ENCODE results near the gene SNRPN.
"Not testable (repeated sequence)": the region's sequence is repeated elsewhere in the genome, so short reads cannot be mapped to it uniquely, and the experiment has no call there.

The SNRPN gene

GRCh38 chr15:24954783-24955530, at the start of gene SNRPN, which contains the start of gene SNURF:
TSS of gene SNRPN (plus strand) at chr15:24954987. CDS start at chr15:24974454, 19,467 bp downstream.
TSS of gene SNURF (plus strand) at chr15:24954987. CDS start at chr15:24955049, 62 bp downstream.
- peak; percentile 74 for DNase-seq (ENCODE audit: low read depth)

GRCh38 chr15:24916305-24917009, 38.3 kb upstream of the SNRPN start:
- no peak for DNase-seq (ENCODE audit: low read depth)

DNA sequence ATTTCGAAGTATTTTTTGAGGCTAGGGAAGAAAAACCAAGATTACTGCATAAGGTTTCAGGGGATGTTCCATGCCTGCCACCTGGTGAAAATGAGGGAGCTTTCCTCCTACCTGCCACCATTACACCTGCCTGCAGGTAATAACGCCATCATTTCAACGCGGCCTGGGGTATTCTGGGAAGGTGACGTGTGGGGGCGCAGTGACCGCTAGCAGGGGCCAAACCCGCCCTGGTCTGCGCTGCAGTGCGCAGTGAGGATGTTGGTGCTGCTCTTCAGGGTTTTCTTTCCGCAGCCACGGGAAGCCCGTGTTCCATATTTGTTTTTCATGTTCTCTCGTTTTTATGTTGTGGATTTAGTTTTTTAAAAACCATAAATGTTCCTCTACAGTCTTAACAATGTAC, 37.4 kb upstream of the SNRPN start:
- no peak for DNase-seq (ENCODE audit: low read depth)

- DNase-seq (ENCODE audit: low read depth), result no peak
These were observed 35.3 kb upstream of the SNRPN start for GRCh38 chr15:24919446-24919845.

- not testable (repeated sequence) for DNase-seq (ENCODE audit: low read depth)
These were observed 32.0 kb upstream of the SNRPN start for GRCh38 chr15:24922781-24923180.

DNA sequence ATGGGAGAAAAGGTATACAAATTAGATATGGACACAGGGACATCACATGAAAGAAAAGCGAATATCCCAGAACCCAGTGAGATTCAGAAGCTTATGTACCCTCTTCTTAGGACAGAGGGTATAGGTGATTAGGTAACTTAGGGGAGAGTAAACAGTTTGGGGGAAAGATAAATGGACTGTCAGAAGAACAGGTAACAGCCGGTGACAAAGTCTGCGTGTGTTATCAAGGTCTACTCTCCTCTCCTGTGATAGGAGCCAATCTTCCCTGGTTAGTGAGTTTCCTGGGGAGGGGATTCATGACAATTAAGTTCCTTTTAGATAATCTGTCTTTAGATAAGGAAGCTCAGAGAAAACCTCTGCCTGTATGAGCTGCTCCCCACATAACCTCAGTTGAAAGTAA, 30.6 kb upstream of the SNRPN start:
- DNase-seq (ENCODE audit: low read depth), result no peak

GRCh38 chr15:24924621-24925020, 30.2 kb upstream of the SNRPN start:
- no peak for DNase-seq (ENCODE audit: low read depth)

GRCh38 chr15:24931874-24932732, 22.7 kb upstream of the SNRPN start:
- DNase-seq (ENCODE audit: low read depth), result not testable (repeated sequence)

DNA sequence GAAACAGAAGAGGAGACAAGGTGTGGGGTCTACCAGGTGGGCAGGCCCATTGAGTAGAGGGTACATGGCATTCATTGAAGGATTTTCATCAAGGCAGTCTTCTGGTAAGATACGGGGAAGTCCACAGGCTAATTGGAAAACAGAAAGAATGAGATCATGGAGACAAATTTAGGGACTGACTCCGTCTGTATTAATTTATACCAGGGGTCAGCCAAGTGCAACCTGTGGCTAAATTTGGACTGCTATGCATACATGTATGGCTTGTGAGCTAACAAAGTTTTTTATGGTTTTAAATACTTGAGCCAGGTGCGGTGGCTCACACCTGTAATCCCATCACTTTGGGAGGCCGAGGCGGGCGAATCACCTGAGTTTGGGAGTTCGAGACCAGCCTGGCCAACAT, 21.1 kb upstream of the SNRPN start:
- DNase-seq (ENCODE audit: low read depth), result no peak

DNA sequence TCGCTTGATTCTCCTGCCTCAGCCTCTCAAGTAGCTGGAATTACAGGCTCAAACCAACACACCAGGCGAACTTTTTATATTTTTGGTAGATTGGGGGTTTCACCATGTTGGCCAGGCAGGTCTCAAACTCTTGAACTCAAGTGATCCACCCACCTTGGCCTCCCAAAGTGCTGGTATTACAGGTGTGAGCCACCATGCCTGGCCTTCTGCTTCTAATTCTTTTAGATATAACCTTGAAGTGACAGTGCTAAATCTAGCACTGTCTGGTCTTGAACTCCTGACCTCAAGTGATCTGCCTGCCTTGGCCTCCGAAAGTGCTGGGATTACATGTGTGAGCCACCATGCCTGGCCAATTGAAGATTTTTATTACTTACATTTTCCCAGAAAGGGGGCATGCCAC, 16.6 kb upstream of the SNRPN start:
- not testable (repeated sequence) for DNase-seq (ENCODE audit: low read depth)

DNA sequence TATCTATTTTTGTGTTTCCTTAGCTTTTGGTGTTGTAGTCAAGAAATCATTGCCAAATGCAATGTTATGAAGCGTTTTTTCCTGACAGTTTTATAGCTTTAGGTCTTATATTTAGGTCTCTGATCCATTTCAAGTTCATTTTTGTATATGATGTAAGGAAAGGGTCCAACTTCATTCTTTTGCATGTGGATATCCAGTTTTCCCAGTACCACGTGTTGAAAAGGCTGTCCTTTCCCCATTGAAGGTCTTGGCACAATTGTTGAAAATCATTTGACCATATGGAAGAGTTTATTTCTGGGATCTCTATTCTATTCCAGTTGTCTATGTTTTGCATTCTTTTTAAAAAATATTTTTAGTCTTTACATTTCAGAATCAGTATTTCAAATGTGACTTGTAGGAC, 14.6 kb upstream of the SNRPN start:
- DNase-seq (ENCODE audit: low read depth), result no peak

DNA sequence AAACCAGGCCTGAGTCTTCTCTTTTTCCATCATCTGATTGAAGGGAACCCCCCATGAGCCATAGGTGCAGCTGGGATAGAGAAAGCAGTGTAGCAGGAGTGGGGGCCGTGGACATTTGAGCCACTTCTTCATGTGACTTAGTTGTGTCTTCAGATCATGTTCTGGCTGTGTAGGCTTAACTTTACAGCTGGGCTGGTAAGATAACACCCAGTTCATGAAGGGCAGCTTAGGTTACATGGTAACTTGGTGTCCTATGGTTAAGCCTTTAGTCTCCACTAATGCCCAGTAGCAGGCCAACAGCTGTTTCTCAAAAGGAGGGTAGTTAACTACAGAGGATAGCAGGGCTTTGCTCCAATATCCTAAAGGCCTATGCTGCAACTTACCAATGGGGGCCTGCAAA, 11.4 kb upstream of the SNRPN start:
- DNase-seq (ENCODE audit: low read depth), result no peak

GRCh38 chr15:24944954-24945353, 9.8 kb upstream of the SNRPN start:
- no peak for DNase-seq (ENCODE audit: low read depth)

DNA sequence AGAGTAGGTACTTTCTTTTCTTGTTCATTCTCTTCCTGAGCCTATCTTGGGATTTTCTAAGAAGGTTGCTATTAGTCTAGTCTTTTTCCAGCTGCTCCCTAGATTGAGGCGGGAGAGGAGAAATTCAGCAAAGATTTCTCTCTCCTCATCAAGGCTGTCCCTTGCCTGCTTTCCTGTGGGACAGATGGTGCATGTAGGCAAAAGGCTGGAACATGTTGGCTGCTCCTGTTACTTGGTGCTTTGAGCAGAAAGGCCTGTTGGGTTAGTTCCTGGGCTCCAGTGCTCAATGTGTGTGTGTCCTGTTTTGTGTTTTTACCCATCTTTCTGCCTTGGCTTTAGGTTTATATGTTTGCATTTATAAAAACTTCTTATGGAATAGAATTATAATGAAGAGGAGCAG, 9.1 kb upstream of the SNRPN start:
- DNase-seq (ENCODE audit: low read depth), result no peak

GRCh38 chr15:24948495-24948894, 6.3 kb upstream of the SNRPN start:
- no peak for DNase-seq (ENCODE audit: low read depth)

DNA sequence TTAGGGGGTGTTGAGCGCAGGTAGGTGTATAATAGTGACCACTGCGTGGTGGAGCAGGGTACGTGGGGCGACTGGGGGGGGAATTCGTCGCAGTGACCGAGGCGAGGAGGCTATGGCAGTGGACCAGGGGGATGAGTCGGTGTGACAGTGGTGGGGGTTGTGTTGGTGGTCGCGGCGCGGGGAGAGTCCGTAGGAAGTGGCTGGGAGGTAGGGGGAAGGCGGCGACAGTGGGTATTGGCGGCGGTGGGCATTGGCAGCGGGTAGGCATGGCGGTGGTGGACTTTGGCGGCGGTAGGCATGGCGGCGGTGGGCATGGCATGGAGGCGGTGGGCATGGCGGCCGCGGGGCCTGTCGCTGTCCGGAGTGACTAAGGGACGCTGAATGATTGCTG, 739 bp downstream of the SNRPN start:
- DNase-seq (ENCODE audit: low read depth), result no peak

DNA sequence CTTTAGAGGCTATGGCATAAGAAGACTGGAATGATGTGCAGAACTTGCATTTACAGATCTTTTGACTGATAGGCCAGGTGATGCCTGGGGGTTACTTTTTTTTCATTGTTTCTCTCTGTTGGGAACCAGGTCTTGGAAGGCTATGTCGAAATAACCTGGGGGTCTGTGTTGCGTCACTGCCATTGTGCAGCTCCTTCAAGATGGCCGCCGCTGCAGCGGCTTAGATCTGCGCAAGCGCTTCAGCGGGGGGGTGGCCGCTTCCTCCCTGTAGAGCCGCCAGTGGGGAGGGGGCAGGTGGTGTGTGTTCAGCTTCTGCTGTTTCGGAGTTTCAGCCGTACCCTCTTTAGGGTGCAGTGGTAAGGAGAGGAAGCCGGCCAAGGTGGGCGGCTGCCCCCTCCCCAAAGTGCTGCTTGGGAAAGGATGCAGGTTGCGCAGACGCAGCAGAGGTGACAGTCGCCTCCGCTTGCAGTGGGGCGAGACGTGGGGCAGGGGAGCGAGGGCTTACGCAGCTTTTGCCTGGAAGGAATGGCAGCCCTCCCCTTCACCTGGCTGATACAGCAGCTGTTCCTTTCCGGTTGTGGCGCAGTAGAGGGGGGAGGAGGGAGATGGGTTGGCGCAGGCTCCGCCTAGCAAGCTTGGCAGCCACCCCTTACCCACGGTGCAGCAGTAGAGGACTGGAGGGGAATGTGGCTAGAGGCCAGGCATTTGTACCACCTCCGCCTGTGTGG, 1.5 kb downstream of the SNRPN start:
- DNase-seq (ENCODE audit: low read depth), result peak; percentile 72

- DNase-seq (ENCODE audit: low read depth), result no peak
These were observed 2.9 kb downstream of the SNRPN start for GRCh38 chr15:24957691-24958090.

GRCh38 chr15:24961967-24962366, 7.2 kb downstream of the SNRPN start:
- no peak for DNase-seq (ENCODE audit: low read depth)

DNA sequence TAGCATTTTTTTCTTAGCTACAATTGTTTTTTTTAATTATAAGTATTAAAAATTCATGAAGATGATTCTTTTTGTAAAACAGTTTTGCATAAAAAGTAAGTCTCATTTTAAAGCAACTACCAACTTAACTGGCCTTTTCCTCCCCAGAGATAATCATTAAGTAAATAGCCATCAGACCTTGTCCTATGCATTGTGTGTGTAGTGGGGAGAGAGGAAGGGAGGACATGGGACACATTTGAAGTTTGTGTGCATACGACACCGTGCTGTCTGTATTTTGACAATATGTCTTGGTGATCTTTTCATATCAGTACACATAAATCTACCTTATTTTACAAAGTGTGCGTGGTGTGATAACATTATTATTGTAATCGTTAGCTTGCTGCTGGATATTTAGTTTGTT, 8.1 kb downstream of the SNRPN start:
- no peak for DNase-seq (ENCODE audit: low read depth)

DNA sequence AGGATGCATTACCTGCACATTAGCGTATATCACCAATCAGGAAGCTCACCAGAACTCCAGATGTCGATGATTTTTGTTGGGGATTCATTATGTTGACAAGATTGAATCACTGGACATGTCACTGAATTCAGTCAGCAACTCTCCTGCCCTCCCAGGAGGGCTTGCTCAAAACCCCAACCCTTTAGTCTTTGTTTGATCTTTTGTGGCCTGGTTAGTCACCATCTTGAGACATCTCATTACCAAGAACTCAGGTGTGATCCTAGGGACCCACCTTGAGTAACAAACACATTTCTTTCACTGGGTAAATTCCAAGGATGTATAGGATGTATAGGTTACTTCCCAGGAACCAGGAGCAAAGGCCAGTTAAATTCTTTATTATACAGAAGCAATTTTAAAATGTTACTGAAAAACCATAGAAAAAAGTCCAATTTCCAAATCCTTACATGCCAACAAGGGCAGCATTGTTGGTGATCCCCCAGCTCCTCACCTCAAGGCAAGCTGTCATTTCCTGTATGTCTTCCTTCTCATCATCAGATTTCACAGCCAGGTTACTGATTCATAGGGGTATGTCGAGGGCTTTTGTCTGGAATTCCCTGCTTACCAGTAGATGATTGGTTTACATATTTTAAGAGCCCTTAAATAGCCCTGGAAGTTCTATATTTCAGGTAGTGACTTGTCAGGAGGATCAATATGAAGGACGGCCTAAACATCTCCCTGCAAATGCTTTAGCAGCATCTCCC, 11.7 kb downstream of the SNRPN start:
- DNase-seq (ENCODE audit: low read depth), result no peak
